ENCODE measurements around the gene JAGN1. TPM values are rescaled to one million over a fixed set of nuclear protein-coding genes. Genes with fewer than 3 reads are reported as not detected.

The JAGN1 gene
- total and polyA plus RNA-seq, 9 of the 15 experiments (the other 6 are each of a cell fraction or from before 2014, with no cell fraction given), result 31.6 to 77.8 (median 40.3) TPM

- TF ChIP-seq POLR2B (IDR thresholded peaks at IDR 0.05; ENCODE audit: low read depth, partially characterized antibody) (peak; percentile 90), RB1 (IDR thresholded peaks at IDR 0.05; ENCODE audit: low read depth) (peak; percentile 75; the same call in 1 of the 2 replicates), ZNF75A (CRISPR knock-in tag; IDR thresholded peaks at IDR 0.05) (no peak), CREM (IDR thresholded peaks at IDR 0.05; ENCODE audit: low read depth) (peak; percentile 95), ZNF511 (CRISPR knock-in tag; IDR thresholded peaks at IDR 0.05) (peak; percentile 17), TBP (optimal IDR thresholded peaks at IDR 0.05; ENCODE audit: low read depth, low read length) (peak; percentile 88), RBM39 (optimal IDR thresholded peaks at IDR 0.05; ENCODE audit: low read depth, low read length) (no peak), MECOM (CRISPR knock-in tag; IDR thresholded peaks at IDR 0.05) (no peak), KLF16 (IDR thresholded peaks at IDR 0.05) (no peak), KDM2B (CRISPR knock-in tag; IDR thresholded peaks at IDR 0.05) (no peak), ZNF174 (CRISPR knock-in tag; IDR thresholded peaks at IDR 0.05) (no peak), ZNF780A (CRISPR knock-in tag; IDR thresholded peaks at IDR 0.05) (no peak), HDAC8 (tag; IDR thresholded peaks at IDR 0.05) (no peak), EP400 (IDR thresholded peaks at IDR 0.05) (peak; percentile 93), HOXB6 (CRISPR knock-in tag; IDR thresholded peaks at IDR 0.05; ENCODE audit: borderline replicate concordance) (no peak), SIX5 (IDR thresholded peaks at IDR 0.05; ENCODE audit: borderline replicate concordance in 1 of 2, insufficient read depth in 1 of 2, low read depth in 1 of 2, low read length in 2 of 2) (no peak), CGGBP1 (CRISPR knock-in tag; IDR thresholded peaks at IDR 0.05) (no peak), ZNF830 (CRISPR knock-in tag; IDR thresholded peaks at IDR 0.05) (no peak), CBX3 (IDR thresholded peaks at IDR 0.05; ENCODE audit: borderline replicate concordance in 1 of 2, low read length in 2 of 2) (no peak; a peak in 1 of 3 replicates), ETV6 (IDR thresholded peaks at IDR 0.05; ENCODE audit: borderline replicate concordance in 1 of 2, low read depth in 2 of 2, low read length in 1 of 2) (no peak), ETV6 (CRISPR knock-in tag; IDR thresholded peaks at IDR 0.05; ENCODE audit: borderline replicate concordance) (peak; percentile 1; the same call in 1 of the 2 replicates), NFE2L1 (tag; IDR thresholded peaks at IDR 0.05; ENCODE audit: borderline replicate concordance, low read depth) (no peak), DLX4 (CRISPR knock-in tag; IDR thresholded peaks at IDR 0.05) (no peak), ZNF431 (CRISPR knock-in tag; IDR thresholded peaks at IDR 0.05) (peak; percentile 78; the same call in 1 of the 2 replicates), HLTF (IDR thresholded peaks at IDR 0.05) (peak; percentile 14; the same call in 1 of the 2 replicates), HSF4 (CRISPR knock-in tag; IDR thresholded peaks at IDR 0.05; ENCODE audit: borderline replicate concordance) (no peak), ZNF449 (CRISPR knock-in tag; IDR thresholded peaks at IDR 0.05) (no peak), BRD9 (IDR thresholded peaks at IDR 0.05; ENCODE audit: low read depth, partially characterized antibody) (peak; percentile 71)
These were observed 43.3 kb downstream of the JAGN1 start, which contains the start of gene CRELD1 (continued) for GRCh38 chr3:9933561-9934234.

Measured in K562 (cell line).